ENCODE measurements around the gene SEC14L5.

DNA sequence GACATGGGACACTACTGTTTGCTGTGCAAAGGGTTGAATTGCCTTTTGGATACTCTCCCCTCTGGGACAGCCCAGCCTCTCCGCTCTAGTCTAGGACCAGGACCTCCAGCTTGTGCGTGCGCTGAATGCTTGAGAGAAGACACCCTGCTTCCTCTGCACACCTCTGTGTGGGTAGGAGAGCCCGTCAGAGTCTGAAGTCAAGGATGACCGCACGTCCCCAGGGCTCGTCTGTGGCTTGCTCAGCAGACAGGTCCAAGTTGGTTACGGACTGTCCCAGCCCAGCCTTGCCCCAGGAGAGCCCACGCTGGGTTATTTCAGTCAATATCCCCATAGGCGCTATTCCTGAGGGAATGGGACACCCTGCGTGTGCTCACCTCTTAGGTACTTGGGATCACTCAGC is 103.9 kb downstream of the SEC14L5 start:
- TF ChIP-seq, protein P1, sequence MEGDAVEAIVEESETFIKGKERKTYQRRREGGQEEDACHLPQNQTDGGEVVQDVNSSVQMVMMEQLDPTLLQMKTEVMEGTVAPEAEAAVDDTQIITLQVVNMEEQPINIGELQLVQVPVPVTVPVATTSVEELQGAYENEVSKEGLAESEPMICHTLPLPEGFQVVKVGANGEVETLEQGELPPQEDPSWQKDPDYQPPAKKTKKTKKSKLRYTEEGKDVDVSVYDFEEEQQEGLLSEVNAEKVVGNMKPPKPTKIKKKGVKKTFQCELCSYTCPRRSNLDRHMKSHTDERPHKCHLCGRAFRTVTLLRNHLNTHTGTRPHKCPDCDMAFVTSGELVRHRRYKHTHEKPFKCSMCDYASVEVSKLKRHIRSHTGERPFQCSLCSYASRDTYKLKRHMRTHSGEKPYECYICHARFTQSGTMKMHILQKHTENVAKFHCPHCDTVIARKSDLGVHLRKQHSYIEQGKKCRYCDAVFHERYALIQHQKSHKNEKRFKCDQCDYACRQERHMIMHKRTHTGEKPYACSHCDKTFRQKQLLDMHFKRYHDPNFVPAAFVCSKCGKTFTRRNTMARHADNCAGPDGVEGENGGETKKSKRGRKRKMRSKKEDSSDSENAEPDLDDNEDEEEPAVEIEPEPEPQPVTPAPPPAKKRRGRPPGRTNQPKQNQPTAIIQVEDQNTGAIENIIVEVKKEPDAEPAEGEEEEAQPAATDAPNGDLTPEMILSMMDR (IDR thresholded peaks at IDR 0.05; ENCODE audit: low read depth, low read length), result no peak
- no peak for TF ChIP-seq MYC (IDR thresholded peaks at IDR 0.05; ENCODE audit: low read depth, low read length)

Data from NB4 (cell line).